A549 treated with AZD2906 at 1 μM for 4 hours (cell line): Measurements from ENCODE around the gene PFN1. TPM values are rescaled to one million over a fixed set of nuclear protein-coding genes. Genes with fewer than 3 reads are reported as not detected.

Source experiments
- total RNA-seq: library from RNA; stranded (reverse); fragments of 200-300 nt; extraction: Qiagen RNA extraction; gene quantifications from 5 replicates; pipeline ENCODE4 v1.2.3, GENCODE V29; 2022

The PFN1 gene
- total RNA-seq = 2,518 to 3,013 TPM (median 2,877 TPM) in 5 replicates

DNA sequence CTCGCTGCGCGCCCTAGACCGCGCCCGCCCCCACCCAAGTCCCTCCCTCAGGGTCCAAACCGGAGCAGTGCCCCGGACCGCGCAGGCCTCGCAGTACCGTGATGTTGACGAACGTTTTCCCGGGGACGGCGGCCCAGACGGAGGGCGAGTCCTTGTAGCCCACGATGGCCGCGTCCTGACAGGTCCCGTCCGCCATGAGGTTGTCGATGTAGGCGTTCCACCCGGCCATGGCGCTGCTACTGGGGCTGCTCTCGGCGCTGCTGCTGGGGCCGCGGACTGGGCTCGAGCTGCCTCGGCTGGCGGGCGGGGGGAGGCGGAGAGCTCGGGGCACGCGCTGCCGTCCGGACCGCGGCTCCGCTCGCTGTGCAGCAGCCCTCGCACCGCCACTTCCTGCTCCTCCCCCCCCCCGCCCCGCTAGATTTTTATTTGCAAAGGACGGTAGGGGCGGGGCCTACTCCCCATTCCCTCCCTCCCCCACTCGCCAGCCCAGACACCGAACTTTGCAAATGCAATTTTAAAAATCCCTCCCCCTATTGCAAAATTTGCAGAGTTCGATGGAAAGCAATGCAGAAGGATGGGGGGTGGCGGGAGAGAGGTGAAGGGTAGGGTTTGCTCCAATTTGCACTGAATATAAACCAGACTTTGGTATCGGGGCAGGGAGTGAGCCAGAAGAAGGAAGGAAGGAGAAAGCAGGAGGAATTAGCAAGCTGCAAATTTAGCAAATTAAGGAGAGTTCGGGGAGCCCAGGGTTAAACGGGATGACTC lies at the start of gene PFN1:
TSS of gene PFN1 (minus strand) at position 365 of the 765 bp plus-strand sequence. CDS start at position 229, 136 bp downstream.

DNA sequence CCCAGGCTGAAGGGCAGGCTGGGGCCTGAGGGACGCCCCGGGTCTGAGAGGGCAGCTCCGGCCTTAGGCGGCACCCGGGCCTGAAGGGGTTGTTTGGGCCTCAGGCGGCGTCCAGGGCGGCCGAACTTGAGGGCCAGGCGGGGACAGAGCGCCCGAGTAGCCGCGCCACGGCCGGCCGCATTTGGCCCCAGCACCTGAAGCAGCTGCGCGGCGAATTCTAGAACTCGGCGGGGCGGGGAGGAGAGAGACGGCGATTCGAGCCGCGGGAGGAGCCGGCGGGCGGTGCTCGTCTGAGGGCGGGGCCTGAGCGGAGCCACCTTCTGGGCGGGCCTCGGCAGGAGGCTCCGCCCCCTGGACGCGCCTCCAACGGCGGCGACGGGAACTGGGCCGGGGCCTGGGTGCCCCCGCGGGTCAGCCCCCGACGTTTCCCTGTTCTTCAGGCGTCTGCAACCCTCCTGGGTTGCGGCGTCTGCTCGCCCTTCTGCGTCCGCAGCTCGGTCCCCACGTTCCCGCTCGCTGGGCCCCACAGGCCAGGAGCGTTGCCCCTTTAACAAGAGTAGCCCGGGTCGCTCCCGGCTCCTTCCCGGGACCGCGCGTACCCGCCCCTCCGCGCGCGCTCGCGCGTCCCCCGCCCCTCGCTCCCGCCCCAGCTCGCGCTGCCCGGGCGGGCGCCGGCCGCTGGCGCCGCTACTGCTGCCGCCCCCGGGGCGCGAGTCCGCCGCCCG lies 49.1 kb upstream of the PFN1 start, which contains the start of the genes INCA1 and KIF1C:
TSS of gene INCA1 (minus strand) at position 221 of the 725 bp plus-strand sequence. CDS start 3,085 bp downstream, outside the sequence.
TSS of gene KIF1C (plus strand) at position 649 of the 725 bp plus-strand sequence. CDS start 2,297 bp downstream, outside the sequence.

DNA sequence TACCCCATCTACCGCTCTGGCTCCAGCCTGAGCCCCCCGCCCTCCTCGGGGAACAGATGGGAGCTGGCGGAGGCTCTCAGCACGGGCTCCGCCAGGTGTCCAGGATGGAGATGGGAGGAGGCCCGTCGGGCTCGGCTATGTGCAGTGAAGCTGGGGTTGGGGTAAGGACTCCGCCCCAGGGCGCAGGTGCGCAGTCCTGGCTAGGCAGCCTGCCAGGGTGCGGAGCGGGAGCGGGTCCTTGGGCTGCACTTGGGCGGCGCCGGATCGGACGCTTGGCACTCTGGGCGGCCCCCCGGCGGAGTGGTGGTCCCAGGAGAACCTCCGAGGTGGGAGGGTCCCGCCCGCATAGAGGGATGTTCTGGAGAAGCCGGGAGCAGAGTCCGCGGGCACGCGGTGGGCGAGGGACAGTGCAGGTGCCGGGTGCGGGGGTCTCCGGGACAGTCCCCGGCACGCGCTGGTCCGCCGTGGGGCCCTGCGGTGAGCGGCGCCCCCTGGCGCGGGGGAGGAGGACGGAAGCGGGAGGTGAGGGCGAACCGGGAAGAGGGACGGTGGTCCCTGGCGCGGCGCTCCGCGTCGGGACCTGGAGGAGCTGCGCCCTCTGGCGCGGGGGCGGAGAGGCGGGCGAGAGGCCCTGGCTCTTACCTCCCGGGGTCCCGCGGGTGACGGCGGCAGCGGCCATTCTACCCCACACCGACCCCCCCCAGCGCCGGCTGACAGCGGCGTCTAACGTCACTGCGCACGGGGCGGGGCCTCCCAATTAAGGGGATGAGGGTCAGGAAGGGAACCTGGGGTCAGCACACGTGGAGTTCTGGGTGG lies 38.8 kb upstream of the PFN1 start, which contains the start of gene CAMTA2:
TSS of gene CAMTA2 (minus strand) at position 725 of the 816 bp plus-strand sequence. CDS start 1,453 bp downstream, outside the sequence.

DNA sequence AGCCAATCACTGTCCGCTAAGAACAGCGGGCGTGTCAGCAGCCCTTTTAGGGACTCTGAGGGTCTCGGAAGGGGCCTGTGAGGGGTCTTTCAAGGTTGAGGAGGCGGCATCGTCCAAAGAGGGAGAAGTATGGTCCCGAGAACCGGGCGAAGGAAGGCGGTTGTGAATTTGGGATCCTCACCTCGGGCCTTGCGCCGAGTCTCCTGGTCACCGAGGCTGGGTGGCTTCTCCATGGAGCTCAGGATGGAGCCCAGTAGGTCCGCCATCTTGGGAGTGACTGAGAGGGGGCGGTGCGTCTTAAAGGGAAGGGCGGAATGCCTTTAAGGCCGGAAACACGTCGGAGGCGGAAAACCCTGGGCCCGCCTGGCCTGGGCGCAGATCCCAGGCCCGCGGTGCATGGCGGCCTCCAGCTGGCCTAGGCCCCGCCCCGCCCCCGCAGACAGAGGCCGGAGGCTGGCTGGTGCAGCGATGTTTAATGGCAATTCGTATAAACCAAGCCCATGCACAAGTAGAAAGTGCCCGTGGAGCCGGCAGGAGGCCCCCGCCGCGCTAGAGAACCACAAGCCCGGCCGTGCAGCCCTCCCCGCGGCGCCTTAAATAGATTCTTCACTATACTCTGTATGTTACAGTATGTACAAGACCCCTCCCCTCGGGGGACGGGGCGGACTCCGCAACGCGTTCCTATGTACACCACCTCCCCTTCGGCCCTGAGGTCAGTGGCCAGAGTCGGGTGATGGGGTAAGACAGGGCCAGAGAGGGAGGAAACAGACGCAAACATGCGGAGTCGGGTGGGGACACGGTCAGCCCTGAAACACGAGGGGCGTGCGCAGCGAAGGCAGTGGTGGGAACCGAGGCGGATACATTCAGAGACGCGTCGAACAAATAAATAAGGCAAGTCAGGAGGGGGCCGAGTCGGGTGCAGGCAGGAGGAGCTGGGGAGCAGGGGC lies 19.5 kb upstream of the PFN1 start, which contains the start of gene SPAG7:
TSS of gene SPAG7 (minus strand) at position 279 of the 947 bp plus-strand sequence. CDS start at position 266, 13 bp downstream.

DNA sequence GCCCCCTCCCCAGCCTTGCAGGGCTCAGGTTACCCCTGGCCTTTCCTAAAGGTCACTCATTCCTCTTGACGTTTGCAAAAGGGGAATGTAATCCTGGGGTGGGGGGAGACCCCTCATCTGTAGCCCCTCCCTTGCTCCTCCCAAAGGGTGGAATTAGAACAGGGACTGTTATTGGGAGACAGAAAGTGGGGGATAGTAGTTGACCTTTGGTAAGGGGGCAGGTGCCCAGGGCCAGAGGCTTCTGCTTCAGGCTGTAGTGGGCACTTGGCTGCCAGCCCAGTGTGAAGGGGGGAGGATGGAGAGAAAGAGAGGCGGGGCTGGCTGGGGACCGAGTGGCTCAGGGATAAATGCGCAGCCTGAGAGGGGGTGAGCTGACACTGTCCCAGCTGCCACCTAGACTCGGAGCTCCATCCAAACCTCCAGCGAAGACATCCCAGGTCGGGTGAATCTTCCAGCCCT lies 2.4 kb upstream of the PFN1 start, which contains the start of gene ENO3:
TSS of gene ENO3 (plus strand) at position 374 of the 459 bp plus-strand sequence. CDS start 711 bp downstream, outside the sequence.

DNA sequence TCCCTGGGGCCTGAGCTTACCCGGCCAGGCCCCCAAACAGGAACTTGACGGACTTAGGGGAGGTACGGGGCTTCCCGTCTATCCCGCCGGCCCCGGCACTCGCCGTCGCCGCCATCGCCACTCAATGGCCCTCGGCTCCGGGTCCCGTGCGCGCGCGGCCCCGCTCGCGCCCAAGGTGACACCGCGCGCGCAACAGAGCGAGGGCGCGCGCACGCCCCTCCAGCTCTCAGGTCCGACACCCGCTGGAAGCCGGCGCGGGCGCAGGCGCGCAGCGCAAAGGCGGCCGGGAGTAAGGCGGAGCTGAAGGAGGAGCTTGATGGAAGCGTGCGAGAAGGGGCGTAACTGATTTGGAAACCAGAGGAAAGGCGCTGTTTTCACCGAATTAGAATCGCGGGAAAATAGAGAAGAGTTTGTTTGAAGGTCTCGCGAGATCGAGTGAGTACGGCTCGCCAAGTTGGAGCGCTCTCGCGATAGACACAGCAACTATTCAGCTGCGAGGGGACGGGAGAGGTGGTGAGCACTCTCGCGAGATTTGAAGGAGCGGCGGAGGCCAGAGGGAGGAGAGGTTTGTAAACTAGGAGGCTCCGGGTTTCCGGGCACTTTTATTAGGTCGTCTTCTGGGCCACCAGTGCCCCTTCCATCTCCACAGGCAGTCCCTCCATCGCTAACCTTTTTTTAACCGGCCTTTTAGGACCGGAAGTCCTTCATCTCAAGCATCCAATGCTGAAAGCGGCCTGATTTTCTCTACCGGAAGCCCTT lies 8.4 kb downstream of the PFN1 start, which contains the start of the genes RNF167 and SLC25A11:
TSS of gene RNF167 (plus strand) at position 473 of the 759 bp plus-strand sequence. CDS start 642 bp downstream, outside the sequence.
TSS of gene SLC25A11 (minus strand) at position 251 of the 759 bp plus-strand sequence. CDS start at position 115, 136 bp downstream.

DNA sequence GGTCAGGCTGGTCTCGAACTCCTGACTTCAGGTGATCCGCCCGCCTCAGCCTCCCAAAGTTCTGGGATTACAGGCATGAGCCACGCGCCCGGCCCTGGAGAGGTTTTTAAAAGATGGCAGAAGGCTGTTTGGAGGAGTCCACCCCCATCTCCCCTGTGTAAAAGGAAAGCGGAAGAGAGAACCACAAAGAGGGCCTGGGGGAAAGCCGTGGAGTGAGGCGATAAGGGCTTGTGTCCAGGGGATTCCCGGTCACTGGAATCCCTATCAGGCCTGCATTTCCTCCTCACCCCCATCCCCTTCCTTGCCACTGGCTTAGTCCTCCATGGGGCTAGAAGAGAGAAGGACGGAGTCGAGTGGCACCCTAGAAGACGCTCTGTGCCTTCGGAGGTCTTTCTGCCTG lies 16.4 kb downstream of the PFN1 start, which contains the start of gene GP1BA:
TSS of gene GP1BA (plus strand) at position 315 of the 400 bp plus-strand sequence. CDS start 328 bp downstream, outside the sequence.

DNA sequence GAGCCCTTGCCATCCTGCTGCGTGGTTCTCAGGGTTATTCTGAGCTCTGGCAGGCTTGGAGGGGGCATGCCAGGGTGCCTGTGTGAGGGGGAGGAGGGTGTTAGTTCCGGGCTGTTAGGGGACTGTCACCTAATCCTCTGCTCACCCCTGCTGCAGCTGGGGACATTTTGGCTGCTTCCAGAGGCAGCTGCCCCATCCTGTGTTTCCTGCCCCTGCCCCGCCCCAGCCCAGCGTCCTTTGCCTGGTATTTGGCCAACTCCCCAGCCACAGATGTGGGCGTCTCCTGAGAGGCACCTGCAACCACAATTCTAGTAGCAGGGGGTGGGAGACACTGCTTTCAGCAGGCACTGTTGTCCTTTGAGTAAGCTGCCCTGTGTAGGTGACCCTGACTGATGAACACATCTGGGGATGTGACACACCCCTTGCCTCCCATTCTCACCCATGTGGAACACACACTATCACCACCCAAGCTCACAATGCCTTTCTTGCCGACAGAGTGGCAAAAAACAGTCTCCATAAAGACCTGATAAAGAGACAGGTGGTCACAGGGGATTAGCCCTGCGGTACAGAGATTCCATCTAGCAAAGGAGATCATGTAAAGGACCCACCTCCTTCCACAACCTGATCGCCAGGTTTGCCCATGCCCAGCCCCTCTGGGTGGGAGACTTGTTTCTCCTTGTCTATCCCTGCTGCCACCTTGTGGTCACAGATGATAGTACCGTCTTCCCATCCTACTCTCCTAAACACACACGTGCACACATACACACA lies 45.1 kb downstream of the PFN1 start, which contains the start of gene CHRNE:
TSS of gene CHRNE (minus strand) at position 48 of the 768 bp plus-strand sequence. CDS start at position 13, 35 bp downstream.

DNA sequence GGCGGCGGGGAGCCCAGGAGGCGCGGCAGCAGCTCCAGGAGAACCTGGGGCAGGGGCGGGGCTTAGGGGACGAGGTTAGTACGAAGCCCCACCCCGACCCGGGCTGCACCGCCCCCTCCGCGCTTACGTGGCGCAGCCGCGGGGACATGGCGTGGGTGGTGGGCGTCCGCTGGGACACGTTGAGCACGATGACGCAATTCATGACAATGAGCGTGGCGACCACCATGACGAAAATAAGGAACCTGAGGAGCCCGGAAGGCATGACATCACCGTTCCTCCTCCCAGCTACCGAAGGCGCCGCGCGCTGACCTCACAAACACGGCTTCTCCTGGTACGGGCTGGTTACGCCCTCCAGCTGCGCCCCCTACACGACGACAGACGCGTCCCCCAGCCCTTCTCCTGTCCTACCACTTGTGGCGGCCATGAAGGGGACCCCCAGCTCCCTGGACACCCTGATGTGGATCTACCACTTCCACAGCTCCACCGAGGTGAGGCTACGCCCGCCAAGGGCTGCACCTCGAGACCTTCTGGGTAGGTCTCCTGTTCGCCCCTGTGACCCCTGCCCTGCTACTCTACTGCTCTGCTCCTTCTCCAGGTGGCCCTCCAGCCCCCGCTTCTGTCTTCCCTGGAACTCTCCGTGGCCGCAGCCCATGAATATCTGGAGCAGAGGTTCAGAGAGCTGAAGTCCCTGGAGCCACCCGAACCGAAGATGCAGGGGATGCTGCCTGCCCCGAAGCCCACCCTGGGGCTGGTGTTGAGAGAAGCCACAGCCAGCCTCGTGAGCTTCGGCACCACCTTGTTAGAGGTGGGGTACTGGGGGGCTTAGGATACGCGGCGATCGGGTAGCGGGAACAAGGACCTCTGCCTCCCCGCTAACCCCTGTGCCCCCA lies 48.7 kb downstream of the PFN1 start, which contains the start of gene C17orf107:
TSS of gene C17orf107 (plus strand) at position 196 of the 890 bp plus-strand sequence. CDS start at position 423, 227 bp downstream.

Other genes with a start within 250 kb of the PFN1 start
- gene PELP1, start 244.4 kb downstream of the PFN1 start, total RNA-seq = 61.4 to 74.7 TPM (median 73.3 TPM) in 5 replicates
- 45.4 to 63.2 TPM (median 52.9 TPM) in 5 replicates for gene ARRB2, start 237.9 kb downstream of the PFN1 start, total RNA-seq
- gene MED11, start 217.1 kb downstream of the PFN1 start, total RNA-seq = 39.6 to 43.6 TPM (median 40.6 TPM) in 5 replicates
- gene ZMYND15, start 208.7 kb downstream of the PFN1 start, total RNA-seq = 0.28 to 0.48 TPM (median 0.40 TPM) in 5 replicates
- gene CXCL16, start 208.6 kb downstream of the PFN1 start, total RNA-seq = 12.9 to 17.1 TPM (median 15.5 TPM) in 5 replicates
- 0.45 to 0.94 TPM (median 0.63 TPM) in 5 replicates for gene TM4SF5, start 176.6 kb downstream of the PFN1 start, total RNA-seq
- gene VMO1, start 162.2 kb downstream of the PFN1 start, total RNA-seq = 0.39 to 1.4 TPM (median 0.76 TPM) in 5 replicates
- gene GLTPD2, start 159.6 kb downstream of the PFN1 start, total RNA-seq = 0.08 to 0.18 TPM in 2 of 5 replicates, not detected in the others
- gene PSMB6, start 152.4 kb downstream of the PFN1 start, total RNA-seq = 460 to 509 TPM (median 497 TPM) in 5 replicates
- gene PLD2, start 141.4 kb downstream of the PFN1 start, total RNA-seq = 20.2 to 23.9 TPM (median 21.6 TPM) in 5 replicates
- 50.0 to 59.9 TPM (median 53.5 TPM) in 5 replicates for gene MINK1, start 115.2 kb downstream of the PFN1 start, total RNA-seq
- gene C17orf107, start 49.0 kb downstream of the PFN1 start, total RNA-seq = 0.17 to 0.30 TPM (median 0.26 TPM) in 5 replicates
- 0.05 to 0.14 TPM (median 0.11 TPM) in 4 of 5 replicates, not detected in the other for gene CHRNE, start 45.4 kb downstream of the PFN1 start, total RNA-seq
- not detected in 5 replicates for gene GP1BA, start 16.3 kb downstream of the PFN1 start, total RNA-seq
- 50.6 to 71.8 TPM (median 68.6 TPM) in 5 replicates for gene SLC25A11, start 8.5 kb downstream of the PFN1 start, total RNA-seq
- 87.5 to 144 TPM (median 123 TPM) in 5 replicates for gene RNF167, start 8.3 kb downstream of the PFN1 start, total RNA-seq
- gene ENO3, start 2.6 kb upstream of the PFN1 start, total RNA-seq = 37.7 to 50.5 TPM (median 43.7 TPM) in 5 replicates
- gene SPAG7, start 19.3 kb upstream of the PFN1 start, total RNA-seq = 68.0 to 87.9 TPM (median 71.6 TPM) in 5 replicates
- gene CAMTA2, start 39.1 kb upstream of the PFN1 start, total RNA-seq = 25.7 to 38.5 TPM (median 34.5 TPM) in 5 replicates
- gene INCA1, start 49.0 kb upstream of the PFN1 start, total RNA-seq = 1.4 to 1.9 TPM (median 1.6 TPM) in 5 replicates
- 97.5 to 119 TPM (median 110 TPM) in 5 replicates for gene KIF1C, start 49.4 kb upstream of the PFN1 start, total RNA-seq
- gene SLC52A1, start 86.9 kb upstream of the PFN1 start, total RNA-seq = 0.38 to 0.99 TPM (median 0.79 TPM) in 5 replicates
- gene ZFP3, start 129.9 kb upstream of the PFN1 start, total RNA-seq = 0.82 to 1.1 TPM (median 1.0 TPM) in 5 replicates
- gene ZNF232, start 163.3 kb upstream of the PFN1 start, total RNA-seq = 3.7 to 4.2 TPM (median 3.9 TPM) in 5 replicates
- gene USP6, start 167.5 kb upstream of the PFN1 start, total RNA-seq = 0.01 to 0.03 TPM (median 0.02 TPM) in 4 of 5 replicates, not detected in the other
- gene ZNF594, start 243.3 kb upstream of the PFN1 start, total RNA-seq = 1.1 to 1.6 TPM (median 1.5 TPM) in 5 replicates